HG03469 (cell line): Measurements from ENCODE around the gene FUT8.
A peak's percentile ranks its signal among the peaks of the same experiment; 100 is the strongest.
"Not testable (repeated sequence)": the region's sequence is repeated elsewhere in the genome, so short reads cannot be mapped to it uniquely, and the experiment has no call there.

Source experiments
- ATAC-seq: cut with Tn5 transposase; IDR thresholded peaks from one replicate; pipeline ENCODE4 v1.9.1; 2021; ENCODE audit warnings: mild to moderate bottlenecking, moderate library complexity, moderate number of reproducible peaks; ENCODE audit not compliant: unreplicated experiment

Gene FUT8

DNA sequence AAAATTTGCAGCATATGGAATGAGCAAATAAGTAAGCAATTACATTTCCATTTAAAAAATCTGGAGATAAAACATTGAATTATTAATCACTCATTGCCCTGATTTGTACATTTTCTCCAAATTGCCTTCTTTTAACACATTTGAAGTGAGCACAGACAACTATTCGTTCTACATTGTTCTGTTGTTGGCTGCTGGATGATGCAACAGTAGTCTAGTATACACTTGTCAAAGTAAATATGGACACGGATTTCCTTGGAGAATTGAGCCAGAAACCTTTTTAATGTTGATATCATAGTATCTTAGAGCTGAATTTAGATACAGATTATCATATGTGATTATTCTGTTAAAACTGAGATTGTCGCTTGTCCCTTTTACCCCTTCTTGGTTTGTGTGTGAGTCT is 188.2 kb downstream of the FUT8 start:
- no peak for ATAC-seq

DNA sequence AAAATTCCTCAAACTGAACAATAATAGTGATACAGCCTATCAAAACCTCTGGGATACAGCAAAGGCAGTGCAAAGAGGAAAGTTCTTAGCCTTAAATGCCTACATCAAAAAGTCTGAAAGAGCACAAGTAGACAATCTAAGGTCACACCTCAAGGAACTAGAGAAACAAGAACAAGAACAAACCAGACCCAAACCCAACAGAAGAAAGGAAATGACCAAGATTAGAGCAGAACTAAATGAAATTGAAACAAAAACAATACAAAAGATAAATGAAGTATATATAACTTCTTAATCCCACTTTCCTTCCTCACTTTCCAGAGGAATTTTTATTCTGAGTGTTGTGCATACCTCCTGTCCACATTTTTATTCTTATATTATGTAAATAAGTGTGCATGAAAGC is 192.0 kb downstream of the FUT8 start:
- ATAC-seq, result no peak

DNA sequence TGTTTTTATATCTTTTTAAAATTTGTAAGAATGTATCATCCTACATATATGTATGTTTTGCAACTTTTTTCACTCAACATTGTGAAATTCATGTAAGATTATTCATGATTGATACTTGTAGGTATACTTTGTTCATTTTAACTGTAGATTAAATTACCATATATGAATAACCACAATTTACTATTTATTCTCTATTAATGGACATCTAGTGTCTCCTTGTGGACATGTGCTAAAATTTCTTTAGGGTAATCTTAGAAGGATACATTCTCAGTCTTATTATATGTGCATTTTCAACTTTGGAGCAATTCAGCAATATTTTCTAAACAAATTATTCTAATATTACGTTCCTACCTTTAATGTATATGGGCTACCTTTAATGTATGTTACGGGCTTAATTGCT is 192.4 kb downstream of the FUT8 start:
- ATAC-seq, result no peak

DNA sequence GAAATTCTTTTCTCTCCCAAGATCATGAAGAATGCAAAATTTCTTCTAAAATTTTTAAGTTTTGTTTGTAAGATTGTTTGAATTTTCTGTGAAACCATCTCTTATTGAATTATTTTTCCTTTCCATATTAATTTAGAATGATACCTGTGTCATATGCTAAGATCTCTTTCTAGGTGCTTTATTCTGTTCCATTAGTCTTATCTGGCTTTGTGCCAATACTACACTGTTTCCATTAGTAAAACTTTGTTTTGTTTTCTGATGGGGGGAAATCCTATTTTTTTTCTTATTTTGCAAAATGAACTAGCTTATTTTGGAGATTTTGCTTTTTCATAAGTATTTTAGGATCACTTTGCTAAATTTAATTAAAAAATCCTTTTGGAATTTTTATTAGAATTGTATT is 193.9 kb downstream of the FUT8 start:
- no peak for ATAC-seq

DNA sequence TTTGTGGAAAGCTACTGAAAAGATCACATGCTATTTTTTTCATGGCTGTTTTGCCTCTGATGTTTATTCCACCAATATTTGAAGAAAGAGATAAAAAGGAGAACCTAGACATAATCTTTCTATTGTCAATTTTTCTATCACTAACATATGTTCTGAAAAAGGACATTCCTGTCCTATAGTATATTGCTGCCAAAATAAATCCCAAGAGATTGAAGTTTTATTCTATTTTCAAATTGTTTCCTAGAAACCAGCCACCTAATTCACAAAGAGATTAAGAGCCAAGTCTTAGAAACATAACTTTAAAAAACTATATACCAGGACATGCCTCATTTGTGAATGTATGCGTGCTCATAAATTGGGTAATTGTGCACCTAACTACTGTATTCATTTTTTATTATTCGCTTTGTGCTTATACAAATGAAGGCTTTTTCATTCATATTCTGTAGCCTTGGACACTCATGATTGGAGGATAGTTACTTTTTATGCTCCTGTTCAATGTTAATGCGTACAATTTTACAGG is 200.7 kb downstream of the FUT8 start:
- no peak for ATAC-seq

DNA sequence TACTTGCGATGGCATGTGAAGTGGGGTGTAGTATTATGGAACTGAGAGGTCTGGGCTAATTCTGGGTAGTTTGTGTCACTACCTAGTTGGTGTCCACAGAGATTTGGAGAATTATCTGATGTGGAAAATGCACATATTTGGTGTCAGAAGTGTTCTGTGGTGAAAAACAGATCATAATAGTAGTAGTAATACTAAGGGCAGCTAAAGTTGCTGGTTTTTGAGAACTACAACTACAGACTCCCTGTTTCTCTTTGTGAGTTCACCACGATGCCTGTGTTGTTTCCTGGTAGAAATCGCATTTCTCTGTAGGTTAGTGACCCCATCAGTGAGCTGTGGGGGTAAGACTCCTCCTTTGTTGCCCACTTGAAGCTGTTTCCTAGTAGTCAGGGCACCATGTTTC is 206.5 kb downstream of the FUT8 start:
- ATAC-seq, result no peak

DNA sequence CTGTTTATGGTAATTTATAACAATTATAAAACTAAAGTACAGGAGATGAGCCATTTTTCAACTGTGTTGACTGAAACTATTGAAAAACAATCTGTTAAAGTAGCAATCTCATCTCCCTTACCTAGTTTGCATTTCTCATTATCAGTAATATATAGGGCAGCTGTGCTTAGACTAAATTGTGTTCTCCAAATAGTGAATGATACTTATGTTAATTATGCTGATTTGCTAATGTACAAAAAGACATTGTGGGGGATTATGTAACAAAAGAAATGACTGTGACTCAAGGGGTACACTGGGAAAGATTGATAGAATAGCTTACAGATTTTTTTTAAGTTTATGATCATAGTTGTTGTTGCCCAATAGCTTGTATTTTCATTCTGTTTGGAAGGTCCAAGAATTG is 207.7 kb downstream of the FUT8 start:
- ATAC-seq, result no peak

DNA sequence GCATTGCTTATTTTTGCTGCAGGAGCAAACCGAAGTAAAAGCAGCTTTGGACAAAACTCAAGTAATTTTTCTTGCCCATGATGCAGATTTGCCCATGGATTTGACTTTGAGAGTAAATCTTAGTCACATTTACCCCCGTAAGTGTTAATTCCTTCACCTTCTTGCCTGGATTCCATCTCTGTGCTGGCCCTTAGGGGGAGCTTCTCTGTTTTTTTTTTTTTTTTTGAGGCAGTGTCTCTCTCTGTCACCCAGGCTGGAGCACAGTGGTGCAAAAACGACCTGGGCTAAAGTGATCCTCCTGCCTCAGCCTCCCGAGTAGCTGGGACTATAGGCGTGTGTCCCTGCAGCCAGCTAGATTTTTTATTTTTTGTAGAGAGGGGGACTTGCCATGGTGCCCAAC is 210.2 kb downstream of the FUT8 start:
- no peak for ATAC-seq

DNA sequence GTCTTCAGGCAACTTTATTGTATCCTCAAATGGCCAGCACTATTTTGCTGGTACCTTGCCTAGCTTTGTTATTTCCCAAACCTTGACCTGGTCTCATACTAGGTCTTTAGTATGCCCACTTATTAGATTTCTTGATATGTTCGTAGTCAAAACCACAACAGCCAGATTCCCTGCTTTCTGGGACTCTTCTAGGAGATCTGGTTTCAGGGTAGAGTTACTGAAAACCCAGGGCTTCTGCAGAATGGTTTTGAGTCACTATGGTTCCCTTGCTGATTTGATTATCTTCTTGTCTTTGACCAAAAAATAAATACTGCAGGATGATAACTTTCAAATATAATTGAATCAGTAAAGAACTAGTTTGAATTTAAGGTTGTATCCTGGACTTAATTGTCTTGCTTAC is 211.2 kb downstream of the FUT8 start:
- ATAC-seq, result no peak

DNA sequence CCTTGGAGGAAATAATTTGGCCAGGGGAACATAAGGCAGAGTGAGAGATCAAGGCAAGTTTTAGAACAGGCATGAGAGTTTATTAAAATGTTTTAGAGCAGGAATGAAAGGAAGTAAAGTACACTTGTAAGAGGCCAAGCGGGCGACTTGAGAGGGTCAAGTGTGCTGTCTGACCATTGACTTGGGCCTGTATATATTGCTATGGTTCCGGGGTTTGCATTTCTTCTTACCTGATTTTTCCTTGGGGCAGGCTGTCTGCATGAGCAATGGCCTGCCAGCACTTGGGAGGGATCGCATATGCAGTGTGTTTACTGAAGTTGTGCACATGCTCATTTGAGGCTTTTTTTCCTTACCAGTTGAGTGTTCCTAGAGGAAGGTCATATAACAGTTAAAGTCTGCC is 214.8 kb downstream of the FUT8 start:
- ATAC-seq, result no peak

DNA sequence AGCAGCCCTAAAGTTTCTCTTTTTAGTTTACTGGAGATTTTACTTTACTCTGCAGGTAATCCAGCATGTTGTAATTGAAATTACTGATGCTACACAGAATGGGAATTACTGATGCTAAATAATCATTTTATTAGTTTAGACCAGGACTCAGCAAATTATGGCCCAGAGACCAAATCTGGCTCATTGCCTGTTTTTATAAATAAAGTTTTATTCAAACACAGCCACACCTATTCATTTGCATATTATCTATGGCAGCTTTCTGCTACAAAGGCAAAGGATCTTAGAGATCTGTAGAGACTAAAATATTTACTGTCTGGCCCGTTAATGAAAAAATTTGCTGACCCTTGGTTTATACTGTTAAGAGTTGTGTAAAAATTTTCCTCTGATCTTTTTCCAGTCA is 216.1 kb downstream of the FUT8 start:
- ATAC-seq, result no peak

DNA sequence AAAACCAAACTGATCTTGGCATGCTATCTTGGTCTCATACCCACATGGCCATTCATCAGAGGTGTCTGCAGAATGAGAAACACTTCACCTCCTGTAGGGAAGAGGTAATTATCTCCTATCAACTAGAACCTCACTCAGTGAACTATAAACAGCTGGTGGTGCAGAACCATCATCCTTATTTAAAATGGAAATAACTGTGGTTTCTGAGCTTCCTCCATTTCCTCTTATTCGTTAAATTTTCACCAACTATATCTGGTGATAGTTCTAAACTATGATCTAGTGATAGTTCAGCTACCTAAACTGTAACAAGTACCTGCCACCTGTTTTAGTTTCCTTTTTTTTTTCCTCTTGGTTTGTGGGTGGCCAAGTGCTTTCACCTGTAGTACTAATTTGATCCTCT is 218.5 kb downstream of the FUT8 start:
- ATAC-seq, result no peak

DNA sequence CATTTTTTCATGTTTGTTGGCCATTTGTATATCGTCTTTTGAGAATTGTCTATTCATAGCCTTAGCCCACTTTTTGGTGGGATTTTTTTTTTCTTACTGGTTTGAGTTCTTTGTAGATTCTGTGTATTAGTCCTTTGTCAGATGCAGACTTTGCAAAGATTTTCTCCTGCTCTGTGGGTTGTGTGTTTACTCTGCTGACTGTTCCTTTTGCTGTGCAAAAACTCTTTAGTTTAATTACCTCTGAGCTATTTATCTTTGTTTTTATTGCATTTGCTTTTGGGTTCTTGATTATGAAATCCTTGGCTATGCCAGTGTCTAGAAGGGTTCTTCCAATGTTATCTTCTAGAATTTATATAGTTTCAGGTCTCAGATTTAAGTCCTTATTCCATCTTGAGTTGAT is 220.0 kb downstream of the FUT8 start:
- no peak for ATAC-seq

DNA sequence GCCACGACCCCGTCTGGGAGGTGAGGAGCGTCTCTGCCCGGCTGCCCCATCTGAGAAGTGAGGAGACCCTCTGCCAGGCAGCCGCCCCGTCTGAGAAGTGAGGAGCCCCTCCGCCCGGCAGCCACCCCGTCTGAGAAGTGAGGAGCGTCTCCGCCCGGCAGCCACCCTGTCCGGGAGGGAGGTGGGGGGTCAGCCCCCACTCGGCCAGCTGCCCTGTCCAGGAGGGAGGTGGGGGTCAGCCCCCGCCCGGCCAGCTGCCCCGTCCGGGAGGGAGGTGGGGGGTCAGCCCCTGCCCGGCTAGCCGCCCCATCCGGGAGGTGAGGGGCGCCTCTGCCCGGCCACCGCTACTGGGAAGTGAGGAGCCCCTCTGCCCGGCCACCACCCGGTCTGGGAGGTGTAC is 221.1 kb downstream of the FUT8 start:
- ATAC-seq, result not testable (repeated sequence)

DNA sequence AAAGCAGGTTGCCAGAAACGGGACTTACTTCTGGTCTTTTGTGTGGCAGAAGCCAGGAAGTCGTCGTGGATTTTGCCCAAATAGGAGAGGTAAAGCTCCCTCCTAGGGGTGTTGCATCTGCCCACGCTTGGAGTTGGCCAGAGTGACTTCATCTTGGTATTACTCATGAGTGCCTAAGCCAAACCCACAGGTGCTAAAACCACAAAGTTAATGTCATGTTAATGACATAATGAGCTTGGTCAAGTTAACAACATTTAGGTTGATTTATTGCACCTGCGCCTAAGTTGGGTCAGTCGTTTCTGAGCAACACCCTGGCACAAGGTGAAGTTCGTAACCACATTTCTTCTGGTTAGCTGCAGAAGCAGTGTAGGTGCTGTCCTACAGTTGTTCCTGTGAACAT is 225.2 kb downstream of the FUT8 start:
- peak; percentile 88 for ATAC-seq

DNA sequence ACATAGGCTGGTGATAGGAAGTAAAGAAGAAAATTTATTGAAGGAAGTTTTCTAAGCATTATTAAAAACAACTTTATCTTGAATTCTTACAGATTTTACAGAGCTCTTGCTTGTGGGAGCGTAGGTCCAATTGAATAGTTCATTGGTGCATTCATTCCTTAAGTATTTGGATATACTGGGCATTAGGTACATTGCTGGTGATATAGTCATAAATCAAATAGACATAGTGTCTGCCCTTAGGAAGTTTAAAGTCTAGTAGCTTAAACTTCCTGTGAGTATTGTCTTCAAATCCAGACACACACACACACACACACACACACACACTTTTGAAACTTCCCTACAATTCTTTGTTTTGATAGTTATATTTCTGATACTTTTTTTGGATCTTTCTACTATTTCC is 226.7 kb downstream of the FUT8 start:
- ATAC-seq, result no peak

DNA sequence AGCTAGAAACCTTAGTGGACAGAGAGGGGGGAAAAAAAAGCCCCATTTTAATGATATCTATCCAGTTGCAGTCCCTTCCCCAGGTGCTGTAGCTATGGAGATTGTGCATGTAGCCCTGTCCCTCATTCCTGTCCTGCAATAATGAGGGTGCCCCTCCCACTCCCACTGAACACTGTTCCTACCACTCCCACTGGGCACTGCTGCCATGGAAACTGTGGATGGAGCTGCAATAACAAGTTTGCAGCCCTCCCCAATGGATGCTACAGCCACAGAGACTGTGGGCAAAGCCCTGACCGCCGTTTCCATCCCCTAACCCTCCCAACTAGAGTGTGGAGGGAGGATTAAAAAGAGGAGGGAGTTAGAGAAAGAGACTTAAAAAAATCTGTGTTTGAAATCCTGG is 238.3 kb downstream of the FUT8 start:
- ATAC-seq, result no peak

DNA sequence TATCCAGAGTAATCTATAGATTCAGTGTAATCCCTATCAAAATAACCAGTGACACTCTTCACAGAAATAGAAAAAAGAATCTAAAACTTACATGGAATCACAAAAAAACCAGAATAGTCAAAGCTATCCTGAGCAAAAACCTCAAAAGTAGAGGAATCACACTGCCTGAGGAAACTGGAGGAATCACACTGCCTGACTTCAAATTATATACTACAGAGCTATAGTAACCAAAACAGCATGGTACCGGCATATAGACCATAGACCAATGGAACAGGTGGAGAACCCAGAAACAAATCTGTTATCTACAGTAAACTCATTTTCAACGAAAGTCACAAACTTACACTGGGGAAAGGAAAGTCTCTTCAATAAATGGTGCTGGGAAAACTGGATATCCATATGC is 244.0 kb downstream of the FUT8 start:
- ATAC-seq, result no peak

DNA sequence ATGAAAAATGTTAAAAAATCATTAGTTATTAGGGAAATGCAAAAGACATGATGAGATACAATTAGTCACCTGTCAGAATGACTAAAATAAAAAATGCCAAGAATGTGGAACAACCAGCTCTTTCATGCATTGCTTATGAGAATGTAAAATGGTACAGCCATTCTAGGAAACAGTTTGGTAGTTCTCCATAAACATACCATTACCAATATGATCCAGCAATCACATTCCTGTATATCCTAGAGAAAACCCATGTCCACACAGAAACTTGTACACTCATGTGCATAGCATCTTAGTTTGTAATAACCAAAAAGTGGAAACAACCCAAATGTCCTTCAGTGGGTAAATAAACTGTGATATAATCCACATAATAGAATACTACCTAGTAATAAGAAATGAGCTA is 245.7 kb downstream of the FUT8 start:
- ATAC-seq, result no peak

DNA sequence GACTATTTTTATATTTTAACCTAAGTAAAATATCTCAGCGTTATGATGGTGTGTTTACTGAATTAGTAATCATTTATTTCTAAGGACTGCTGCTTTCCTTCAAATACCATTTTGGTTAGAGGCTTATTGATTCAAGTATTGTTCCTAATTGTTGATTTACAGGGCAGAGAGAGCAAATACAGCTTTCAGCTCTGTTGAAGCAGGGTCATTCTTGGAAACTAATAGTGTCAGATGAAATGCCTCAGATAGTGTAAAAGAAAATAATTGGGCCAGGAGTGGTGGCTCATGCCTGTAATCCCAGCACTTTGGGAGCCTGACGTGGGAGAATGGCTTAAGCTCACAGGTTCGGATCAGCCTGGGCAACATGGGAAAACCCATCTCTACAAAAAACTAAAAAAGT is 249.3 kb downstream of the FUT8 start:
- ATAC-seq, result no peak

DNA sequence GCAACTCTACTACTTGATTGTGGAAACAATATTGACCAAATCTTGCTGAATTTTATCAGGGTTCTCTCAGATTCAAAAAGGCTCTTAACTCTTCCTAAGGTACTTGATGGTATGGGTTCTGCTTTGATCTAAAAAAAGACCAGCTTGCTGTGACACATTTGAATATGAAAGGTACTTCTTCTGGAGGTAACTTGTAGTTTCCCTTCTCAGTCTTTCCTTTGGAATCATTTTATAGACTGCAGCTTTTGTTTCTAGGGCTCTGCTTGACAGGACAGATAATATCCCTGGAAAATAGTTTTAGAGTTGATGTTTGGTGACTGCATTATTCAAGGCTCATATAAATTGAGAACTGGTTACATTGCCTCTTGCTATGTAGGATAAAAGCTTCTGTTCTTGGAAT is 251.9 kb downstream of the FUT8 start:
- ATAC-seq, result no peak

DNA sequence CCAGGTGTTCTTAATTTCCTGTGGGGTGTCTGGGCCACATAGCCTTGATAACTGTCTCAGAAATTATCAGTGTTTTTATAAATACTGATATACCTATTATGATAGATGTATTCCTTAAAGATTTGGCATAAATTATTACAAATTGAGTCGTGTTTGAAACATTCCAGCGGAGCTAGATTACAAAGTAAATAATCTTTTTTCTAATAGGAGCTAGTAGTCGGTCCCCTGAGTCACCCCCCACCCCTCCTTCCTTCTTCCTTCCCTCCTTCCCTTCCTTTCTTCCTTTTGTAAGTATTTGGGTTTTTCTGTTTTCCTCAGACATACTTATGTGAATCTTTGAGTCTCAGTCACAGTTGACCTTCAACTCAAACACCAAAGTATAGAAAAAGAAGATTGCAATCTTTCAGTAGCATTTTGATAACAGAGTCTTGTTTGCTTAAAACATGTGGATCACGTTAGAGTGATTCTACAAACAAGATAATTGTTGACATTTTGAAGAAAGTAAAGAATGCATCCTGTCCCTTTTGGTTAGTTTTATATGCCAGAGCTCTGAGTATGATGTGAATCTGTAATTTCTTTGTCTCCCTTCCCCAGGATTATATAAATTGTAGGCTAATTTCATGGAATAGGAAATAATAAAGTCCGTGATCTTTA is 264.0 kb downstream of the FUT8 start:
- ATAC-seq, result no peak

DNA sequence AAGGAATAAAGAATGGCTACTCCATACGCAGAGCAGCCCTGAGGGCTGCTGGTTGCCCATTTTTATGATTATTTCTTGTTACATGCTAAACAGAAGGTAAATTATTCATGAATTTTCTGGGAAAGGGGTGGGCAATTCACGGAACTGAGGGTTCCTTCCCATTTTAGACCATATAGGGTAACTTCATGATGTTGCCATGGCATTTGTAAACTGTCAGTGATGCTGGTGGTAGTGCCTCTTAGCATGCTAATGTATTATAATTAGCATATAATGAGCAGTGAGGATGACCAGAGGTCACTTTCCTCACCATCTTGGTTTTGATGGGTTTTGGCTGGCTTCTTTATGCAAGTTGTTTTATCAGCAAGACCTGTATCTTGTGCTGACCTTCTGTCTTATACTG is 273.0 kb downstream of the FUT8 start:
- ATAC-seq, result no peak
